Measurements from ENCODE around the gene TRIM22.
"Not testable (repeated sequence)": the region's sequence is repeated elsewhere in the genome, so short reads cannot be mapped to it uniquely, and the experiment has no call there.

The TRIM22 gene, protein sequence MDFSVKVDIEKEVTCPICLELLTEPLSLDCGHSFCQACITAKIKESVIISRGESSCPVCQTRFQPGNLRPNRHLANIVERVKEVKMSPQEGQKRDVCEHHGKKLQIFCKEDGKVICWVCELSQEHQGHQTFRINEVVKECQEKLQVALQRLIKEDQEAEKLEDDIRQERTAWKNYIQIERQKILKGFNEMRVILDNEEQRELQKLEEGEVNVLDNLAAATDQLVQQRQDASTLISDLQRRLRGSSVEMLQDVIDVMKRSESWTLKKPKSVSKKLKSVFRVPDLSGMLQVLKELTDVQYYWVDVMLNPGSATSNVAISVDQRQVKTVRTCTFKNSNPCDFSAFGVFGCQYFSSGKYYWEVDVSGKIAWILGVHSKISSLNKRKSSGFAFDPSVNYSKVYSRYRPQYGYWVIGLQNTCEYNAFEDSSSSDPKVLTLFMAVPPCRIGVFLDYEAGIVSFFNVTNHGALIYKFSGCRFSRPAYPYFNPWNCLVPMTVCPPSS

DNA sequence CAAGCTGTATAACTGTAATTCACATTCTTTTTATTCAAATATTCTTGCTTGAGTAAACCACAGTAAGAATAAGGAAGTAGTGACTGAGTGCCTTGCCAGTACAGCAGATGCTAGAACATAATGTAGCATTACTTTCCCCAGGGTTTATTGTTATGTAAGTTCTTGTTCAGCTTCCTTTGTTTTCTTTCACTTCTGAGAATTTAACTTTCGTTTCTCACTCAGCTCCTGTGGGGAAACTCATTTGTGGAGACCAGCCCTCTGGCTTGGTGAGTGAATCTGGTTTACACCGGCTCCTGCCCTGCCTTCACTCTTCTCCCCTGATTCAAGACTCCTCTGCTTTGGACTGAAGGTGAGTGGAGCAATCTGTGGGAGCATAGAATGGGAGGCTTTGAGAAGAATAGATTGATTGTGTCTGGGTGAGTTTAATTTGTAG lies at the start of gene TRIM22:
Gene TRIM22 (plus strand): TSS at position 240 of the 433 bp plus-strand sequence. CDS start 6,443 bp downstream, outside the sequence.
- peak; percentile 91 for DNase-seq (ENCODE audit: low read depth)
- H3K4me3 ChIP-seq (ENCODE audit: low read length), result peak within 1 kb of the TSS; percentile 64
- TF ChIP-seq, protein P1, sequence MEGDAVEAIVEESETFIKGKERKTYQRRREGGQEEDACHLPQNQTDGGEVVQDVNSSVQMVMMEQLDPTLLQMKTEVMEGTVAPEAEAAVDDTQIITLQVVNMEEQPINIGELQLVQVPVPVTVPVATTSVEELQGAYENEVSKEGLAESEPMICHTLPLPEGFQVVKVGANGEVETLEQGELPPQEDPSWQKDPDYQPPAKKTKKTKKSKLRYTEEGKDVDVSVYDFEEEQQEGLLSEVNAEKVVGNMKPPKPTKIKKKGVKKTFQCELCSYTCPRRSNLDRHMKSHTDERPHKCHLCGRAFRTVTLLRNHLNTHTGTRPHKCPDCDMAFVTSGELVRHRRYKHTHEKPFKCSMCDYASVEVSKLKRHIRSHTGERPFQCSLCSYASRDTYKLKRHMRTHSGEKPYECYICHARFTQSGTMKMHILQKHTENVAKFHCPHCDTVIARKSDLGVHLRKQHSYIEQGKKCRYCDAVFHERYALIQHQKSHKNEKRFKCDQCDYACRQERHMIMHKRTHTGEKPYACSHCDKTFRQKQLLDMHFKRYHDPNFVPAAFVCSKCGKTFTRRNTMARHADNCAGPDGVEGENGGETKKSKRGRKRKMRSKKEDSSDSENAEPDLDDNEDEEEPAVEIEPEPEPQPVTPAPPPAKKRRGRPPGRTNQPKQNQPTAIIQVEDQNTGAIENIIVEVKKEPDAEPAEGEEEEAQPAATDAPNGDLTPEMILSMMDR (conservative IDR thresholded peaks at IDR 0.05; ENCODE audit: low read length), result no peak

DNA sequence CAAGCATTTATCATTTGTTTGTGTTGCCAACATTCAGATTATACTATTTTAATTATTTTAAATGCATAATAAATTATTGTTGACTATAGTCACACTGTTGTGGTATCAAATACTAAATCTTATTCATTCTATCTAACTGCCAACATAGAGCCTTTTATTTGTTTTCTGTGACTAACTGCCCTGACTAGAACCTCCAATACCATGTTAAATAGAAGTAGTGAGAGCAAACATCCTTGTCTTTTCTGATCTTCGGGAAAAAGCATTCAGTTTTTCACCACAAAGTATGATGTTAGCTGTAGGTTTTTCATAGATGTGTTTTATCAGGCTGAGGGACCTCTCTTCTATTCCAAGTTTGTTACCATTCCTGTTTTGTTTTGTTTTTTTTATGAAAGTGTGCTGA lies 49.6 kb upstream of the TRIM22 start:
- no peak overlapping the region for H3K4me3 ChIP-seq (ENCODE audit: low read length)
- TF ChIP-seq, protein P1 (conservative IDR thresholded peaks at IDR 0.05; ENCODE audit: low read length), result no peak
- DNase-seq (ENCODE audit: low read depth), result no peak

DNA sequence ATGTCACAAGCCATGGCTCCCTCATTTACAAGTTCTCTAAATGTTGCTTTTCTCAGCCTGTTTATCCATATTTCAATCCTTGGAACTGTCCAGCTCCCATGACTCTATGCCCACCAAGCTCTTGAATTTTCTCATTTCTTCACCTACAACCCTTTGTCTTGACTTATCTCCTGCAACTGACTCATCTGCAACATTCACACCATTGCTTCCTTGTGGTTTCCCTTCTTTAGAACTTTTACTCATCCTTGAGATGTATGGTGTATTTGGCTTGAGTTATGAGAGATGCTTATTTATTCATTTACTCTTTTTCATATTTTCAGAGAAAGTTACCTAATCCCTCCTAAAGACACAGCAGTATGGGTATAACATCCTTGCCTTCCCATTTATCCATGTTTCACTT lies 46.0 kb upstream of the TRIM22 start:
- no peak overlapping the region for H3K4me3 ChIP-seq (ENCODE audit: low read length)
- TF ChIP-seq, protein P1 (conservative IDR thresholded peaks at IDR 0.05; ENCODE audit: low read length), result no peak
- no peak for DNase-seq (ENCODE audit: low read depth)

DNA sequence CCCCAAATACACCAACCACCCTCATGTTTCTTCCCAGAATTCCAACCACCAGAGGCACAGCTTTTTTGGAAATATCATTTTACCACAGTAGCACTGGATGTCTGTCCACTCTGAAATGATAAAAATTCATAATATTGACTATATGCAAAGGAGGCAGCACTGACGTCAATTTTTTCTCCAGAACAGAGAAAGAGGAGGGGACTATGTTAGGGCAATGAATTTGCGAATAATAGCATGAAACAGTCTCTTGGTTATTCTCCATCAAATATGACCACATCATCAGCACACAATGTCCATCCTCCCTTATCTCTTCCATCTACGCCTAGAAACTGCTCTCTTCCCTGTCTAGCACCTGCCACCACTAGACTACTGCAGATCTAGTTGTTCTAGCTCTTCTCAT lies 43.5 kb upstream of the TRIM22 start:
- TF ChIP-seq, protein P1 (conservative IDR thresholded peaks at IDR 0.05; ENCODE audit: low read length), result no peak
- no peak for DNase-seq (ENCODE audit: low read depth)
- no peak overlapping the region for H3K4me3 ChIP-seq (ENCODE audit: low read length)

DNA sequence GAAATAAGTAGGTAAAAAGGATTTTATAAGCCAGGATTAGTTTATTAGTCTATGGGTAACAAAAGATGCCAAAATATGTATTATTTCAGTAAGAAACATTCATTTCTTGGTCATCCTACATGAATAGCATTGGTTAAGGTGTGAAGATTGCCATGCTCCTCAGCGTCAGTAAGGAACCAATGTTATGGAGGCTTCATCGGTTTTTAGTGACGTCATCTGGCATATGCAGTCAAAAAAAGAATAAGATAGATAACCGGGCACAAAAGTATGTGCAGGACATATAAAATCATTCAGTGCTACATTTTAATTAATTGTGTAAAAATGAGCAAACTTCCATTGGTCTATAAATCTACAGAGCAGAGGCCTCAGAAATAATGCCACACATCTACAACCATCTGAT lies 34.1 kb upstream of the TRIM22 start:
- DNase-seq (ENCODE audit: low read depth), result no peak
- TF ChIP-seq, protein P1 (conservative IDR thresholded peaks at IDR 0.05; ENCODE audit: low read length), result no peak
- no peak overlapping the region for H3K4me3 ChIP-seq (ENCODE audit: low read length)

DNA sequence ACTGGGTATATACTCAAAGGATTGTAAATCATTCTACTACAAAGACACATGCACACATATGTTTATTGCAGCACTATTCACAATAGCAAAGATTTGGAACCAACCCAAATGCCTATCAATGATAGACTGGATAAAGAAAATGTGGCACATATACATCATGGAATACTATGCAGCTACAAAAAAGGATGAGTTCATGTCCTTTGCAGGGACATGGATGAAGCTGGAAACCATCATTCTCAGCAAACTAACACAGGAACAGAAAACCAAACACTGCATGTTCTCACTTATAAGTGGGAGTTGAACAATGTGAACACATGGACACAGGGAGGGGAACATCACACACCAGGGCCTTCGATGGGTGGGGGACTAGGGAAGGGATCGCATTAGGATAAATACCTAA lies 32.6 kb upstream of the TRIM22 start:
- H3K4me3 ChIP-seq (ENCODE audit: low read length); DNase-seq (ENCODE audit: low read depth): not testable (repeated sequence)

DNA sequence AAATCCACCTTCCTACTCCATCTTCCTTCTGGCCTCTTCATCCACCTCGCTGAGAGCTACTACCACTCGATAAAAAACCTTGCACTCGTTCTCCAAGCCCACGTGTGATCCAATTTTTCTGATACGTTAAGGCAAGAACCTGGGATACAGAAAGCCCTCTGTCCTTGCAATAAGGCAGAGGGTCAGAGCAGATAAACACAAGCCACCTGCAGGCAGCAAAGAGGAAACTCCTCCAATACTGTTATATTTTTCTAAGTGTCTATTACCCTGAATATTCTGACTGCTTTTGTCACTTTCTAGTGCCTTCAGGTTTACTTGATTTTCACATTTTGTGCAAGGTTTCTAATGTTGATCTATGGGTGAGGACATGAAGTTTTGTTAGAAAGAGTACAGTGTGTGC lies 31.3 kb upstream of the TRIM22 start:
- DNase-seq (ENCODE audit: low read depth), result no peak
- TF ChIP-seq, protein P1 (conservative IDR thresholded peaks at IDR 0.05; ENCODE audit: low read length), result no peak

More for the DNA sequence above, 31.3 kb upstream of the TRIM22 start:
- H3K4me3 ChIP-seq (ENCODE audit: low read length), result no peak overlapping the region
